ENCODE results near the gene TST.

- no peak for TF ChIP-seq CTCF (IDR thresholded peaks at IDR 0.05)
- no peak for TF ChIP-seq POLR2AphosphoS5 (IDR thresholded peaks at IDR 0.05)
- no peak for TF ChIP-seq POLR2A (IDR thresholded peaks at IDR 0.05)
Observed at GRCh38 chr22:37012262-37012904, 6.9 kb downstream of the TST start.

Measured in prostate gland (tissue), 2 donors.